Activated T-helper 1 cell treated with anti-CD3 and anti-CD28 coated beads, Interleukin-2, amount 50 U/mL, for 16 hours (primary cell): ENCODE data around the gene SNCAIP.
"Not testable (repeated sequence)": the region's sequence is repeated elsewhere in the genome, so short reads cannot be mapped to it uniquely, and the experiment has no call there.

Experiments
- DNase-seq, 2 donors: peaks; one replicate each; pipeline ENCODE4 v3.0.0-alpha.2; 2020; ENCODE audit warnings: low read depth in 1 of 2, low spot score in 1 of 2

The SNCAIP gene

DNA sequence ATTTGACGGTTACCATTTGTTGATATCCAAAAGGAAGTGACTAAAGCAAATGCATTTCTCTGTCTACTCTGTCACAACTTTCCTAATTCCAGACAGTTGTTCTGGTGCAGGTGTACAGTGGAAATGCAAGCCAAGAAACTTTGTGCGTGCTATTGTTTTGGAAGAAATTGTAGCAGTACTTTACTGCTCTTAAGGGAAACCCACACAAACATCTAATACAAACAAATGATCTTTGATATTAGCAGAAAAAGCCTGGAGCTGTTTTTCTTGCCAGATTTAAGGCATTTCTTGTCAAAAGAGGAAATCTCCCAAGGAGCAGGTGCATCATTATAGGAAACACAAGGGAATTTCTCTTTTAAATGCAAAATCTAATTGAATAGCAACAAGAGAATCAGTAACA lies 2.0 kb downstream of the SNCAIP start:
- DNase-seq: no peak

DNA sequence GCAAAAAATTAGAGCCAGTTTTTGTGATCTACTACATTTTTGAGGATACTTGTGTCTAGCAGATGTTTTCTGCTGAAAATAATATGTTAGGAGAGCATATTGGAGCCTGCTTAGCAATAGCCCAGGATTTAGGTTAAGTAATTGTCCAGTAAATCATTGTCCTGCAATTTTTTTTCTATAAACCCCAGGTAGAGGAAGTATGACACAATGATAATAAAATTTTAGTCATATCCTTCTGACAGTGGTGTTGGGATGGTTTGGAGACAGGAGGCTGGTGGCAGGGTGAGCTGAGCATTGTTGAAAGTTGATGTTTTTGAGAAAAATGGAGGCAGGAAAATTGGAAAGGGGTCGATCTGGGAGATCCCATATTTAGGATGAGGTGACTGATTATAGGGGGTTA lies 3.5 kb downstream of the SNCAIP start:
- DNase-seq: no peak

DNA sequence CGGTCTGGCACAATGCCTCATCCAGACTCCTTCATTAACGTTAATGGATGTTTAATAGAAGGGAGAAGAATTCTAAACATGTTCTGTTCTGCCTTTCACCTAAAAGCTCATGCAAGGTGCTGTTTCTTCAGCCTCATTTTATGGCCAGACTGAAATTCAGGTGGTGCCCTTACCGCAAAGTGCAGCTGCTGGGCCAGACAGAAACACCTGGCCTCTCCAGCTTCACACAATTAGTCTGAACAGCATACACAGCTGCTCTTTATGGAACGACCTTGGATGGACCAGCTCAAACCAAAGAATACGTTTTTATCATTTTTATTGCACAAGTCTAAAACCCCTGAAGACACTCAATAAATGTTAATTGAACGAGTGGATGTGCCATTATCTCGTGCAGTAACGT lies 4.6 kb downstream of the SNCAIP start:
- DNase-seq: no peak

DNA sequence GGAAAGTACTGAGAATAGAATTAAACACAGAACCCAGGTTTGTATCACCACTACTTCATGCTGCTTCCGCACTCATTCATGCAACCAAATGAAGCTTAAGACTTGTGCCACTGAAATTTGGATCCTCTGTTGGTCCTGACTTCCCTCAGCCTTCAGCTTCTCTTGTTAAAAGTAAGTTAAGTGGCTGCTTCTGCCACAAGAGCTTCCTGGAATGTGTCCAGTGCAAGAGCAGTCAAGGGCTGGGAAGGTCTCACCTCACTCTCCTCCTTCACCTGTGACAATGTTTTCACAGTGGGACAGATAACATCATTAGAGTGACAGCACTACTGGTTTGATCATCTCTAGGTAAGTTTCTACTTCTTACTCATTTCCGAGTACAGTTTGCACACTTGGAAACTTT lies 7.9 kb downstream of the SNCAIP start:
- DNase-seq: no peak

DNA sequence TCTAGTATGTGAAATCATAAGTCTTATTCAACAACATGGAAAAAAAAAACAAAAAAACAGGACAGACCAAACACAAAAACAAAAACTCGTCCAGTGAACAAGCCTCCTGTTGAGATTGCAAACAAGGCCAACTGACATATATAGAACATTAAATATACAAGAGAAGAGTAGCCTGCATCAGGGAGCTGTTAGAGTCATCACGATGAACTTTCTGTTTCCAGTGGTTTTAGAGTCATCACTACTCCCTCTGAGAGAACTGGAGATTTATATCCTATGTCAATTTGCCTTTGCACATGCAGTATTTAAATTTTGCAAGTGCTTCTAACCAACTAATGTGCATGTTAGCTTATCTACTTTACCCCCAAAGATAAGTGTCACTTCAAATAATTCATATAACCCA lies 9.9 kb downstream of the SNCAIP start:
- DNase-seq: no peak

DNA sequence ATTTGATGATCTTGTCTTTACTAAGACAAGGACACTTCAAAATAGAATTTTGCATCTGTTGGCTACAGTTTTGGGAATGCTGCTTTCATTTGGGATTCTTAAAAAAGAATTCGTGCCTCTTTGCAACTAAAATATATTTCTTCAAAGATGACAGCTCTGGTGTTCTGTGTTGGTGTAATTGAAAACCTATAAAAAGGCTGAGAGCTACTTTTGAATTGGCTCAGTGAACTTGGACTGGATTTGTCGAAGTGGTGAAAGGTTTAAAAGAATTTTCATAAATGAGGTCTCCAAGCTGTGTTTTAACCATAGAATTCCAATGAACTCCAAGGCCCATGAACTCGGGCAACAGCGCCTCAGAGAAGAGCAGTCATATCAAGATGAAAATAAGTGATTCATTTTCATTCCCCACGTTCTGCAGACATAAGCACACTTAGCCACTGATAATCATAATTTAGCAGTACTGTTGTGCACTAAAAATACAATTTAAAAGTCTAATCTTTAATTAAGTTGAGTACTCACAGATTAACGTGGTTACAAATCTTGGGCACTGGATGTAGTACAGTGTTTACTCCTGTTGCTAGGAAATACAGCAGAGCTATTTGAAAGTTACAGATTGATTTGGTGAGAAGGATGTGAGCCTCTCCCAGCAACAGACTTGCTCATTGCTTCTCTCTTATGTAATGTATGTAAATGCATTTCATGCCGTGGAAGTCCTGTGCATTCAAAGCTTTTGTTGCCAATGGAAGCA lies 10.9 kb downstream of the SNCAIP start:
- no peak for DNase-seq

DNA sequence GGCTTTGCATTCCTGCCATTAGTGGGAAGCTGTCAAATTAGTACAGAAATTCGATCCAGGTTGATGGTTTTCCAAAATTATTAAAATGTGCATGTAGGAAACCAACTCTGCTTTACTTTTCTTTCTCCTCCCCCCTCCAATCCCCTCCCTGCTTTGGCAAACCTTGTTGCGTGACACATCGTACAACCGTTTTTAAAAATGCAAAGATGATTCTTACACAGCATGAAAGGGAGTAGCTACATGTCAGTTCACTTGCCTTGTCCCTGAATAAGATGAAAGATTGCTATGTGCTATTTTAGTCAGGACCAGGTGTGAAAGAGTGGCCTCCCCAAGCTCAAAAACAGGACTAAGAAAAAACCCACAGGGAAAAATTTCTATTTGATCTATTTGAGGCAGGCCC lies 11.7 kb downstream of the SNCAIP start:
- DNase-seq: no peak

DNA sequence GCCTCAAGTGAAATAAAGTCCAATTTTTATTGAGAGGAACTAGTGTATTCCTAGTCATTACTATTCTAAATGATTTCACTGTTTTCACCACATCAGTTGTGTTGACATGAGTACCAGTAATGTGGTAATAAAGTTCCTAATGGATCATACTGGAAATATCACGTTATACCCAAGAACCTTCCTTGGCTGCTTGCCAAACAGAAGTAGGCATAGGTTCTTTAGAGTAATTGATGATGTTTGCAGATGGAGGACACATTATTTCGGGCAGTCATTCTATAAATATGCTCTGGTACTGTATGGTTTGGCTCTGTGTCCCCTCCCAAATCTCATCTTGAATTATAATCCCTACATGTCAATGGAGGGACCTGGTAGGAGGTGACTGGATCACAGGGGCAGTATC lies 15.1 kb downstream of the SNCAIP start:
- DNase-seq: no peak

DNA sequence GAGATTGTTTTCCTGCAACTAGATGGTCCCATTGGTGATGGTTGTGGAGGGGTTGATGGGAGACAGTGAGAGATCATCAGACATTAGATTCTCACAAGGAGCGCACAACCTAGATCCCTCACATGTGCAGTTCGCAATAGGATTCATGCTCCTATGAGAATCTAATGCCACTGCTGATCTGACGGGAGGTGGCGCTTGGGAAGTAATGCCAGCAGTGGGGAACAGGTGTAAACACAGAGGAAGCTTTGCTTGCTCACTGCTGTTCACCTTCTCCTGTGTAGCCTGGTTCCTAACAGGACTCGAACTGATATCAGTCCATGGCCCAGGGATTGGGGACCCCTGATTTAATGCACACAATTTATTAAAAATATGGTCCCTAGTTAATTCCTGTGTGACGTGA lies 18.8 kb downstream of the SNCAIP start:
- DNase-seq: no peak

DNA sequence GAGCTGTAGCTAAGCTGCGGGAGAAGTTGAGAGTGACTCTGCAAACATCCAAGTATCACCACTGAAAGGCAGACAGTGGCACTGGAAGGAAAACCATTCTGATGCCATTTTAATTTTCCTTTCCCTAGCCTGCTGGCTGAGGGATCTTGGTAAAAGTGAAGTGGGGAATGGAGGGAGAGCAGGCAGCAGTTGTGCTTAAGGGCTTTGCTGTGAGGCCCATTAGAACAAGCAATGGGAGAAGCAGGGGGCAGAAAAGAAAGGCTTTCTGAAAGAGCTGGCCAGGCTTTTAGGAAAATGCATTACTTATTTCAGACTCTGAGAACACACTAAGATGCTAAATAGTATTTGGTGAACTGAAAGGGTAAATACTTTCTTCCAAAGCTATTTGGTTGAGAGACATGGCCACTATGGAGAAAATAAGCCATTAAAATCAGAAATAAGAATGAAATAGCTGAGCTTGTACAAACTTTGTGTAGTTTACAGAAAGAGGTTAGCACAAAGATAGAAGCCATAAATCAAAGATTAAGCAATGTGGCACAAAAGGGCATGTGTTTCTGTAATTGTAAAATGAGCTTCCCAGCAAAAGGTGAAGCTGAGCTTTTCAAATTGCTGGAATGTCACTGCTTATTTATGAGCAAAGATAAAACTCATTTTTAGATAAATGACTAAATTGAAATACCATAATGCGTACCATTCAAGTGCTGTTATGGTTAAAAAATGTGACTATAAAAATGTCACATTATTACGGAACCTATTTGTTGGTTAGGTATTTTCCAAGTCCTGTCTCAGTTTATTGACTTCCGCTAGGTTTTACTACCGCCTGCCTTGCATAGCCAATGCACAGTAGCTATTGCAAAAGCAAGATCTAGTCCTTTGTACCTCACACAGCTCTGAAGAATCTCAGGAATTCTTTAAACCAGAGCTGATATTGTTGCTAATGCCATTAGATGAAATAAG lies 20.8 kb downstream of the SNCAIP start:
- DNase-seq: no peak

DNA sequence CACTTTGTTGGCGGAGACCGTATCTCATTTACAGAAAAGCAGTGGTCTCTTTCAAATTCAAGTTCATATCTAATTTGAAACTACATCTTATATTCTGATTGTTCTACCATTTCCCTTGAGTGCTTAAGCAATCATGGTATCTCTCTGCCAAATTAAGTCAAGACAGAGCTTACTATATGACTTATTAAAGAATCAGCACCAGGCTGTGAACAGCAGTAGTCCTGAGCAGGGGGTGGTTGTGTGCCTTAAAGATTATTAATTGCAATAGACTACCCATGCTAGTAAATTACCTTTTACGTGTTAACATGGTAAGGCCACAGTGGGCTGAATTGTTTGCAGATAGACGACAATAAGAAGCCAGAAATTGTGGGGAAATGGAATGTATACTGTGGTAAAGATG lies 21.5 kb downstream of the SNCAIP start:
- DNase-seq: no peak

DNA sequence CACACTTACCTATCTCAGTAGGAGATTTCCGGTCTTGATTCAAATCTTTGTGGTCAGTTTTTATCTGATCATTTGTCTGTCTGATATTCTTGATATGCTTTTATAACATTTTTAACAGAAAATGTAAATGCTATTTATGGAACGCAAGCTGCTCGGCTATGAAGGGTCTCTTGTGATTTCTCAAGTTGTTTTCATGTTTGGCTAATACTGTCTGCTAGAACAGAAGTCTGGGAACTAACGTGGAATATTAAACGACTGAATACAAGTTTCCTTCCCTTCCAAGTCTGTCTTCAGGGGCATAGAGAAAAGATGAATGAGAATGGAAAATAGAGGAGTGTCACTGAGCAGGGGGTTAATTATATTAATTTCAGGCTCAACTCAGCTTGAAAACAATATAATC lies 27.6 kb downstream of the SNCAIP start:
- DNase-seq: no peak

DNA sequence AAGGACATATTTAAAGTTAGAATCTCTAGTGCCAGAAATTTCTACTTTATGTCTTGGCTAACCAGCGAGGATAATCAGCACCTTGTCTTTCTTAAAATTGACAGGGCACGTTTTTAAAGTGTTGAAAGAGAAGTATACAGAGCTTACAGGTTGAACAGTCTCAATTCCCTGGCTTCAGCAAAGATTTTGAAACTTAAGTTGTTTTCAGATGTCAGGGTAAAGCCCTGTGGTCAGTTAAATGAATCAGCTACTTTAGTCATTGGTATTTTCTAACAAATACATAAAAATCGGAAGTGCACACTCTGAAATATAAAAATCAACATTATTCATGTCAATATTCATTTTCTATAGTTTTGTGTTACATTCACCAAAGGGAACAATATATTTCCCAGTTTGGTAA lies 29.1 kb downstream of the SNCAIP start:
- no peak for DNase-seq

DNA sequence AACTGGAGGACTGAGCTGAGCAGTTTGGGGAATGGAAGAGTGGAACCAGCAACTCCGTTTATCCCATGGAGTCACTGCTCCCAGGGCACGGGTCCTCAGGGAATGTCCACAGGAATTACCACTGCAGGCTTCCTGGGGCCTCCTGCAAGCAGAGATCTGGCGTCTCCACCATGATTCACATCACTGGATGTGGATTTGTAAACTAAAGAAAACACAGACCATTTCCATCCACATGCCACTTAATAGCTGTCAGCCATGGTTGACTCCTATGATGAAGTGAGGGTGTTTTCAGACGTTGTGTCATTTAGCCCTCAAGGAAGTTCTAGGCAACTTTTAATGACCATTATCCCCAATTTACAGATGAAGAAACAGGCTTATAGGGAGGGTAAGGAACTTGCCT lies 30.2 kb downstream of the SNCAIP start:
- DNase-seq: no peak

DNA sequence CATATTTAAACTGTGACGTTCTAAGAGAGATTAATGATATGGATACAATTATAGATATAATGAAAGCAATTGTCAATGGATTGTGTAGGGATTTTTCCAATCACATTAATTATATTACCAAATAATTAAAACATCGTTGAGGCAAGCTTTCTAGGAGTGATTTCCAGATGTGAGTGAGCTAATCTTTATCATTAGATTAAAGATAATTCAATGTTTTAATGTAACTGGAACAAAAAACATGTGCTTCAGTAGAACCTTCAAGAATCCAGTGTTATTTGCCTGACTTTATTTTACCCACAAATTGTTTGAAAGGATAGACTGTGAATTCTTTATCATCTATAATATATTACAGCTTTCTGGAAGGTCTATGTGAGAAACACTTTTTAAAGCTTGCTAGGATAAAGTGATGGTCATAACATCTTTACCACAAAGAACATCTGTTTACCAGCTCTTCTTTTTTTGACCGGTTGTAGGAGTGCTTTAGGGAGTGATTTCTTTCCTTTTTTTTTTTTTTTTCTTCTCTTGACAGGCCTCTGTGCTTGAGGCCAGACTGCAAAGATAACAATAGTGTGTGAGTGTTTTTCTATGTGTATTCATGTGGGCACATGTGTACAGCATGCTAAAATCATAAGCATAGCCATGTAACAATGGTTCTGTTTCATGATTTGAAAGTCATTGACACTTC lies 35.0 kb downstream of the SNCAIP start:
- DNase-seq: no peak

DNA sequence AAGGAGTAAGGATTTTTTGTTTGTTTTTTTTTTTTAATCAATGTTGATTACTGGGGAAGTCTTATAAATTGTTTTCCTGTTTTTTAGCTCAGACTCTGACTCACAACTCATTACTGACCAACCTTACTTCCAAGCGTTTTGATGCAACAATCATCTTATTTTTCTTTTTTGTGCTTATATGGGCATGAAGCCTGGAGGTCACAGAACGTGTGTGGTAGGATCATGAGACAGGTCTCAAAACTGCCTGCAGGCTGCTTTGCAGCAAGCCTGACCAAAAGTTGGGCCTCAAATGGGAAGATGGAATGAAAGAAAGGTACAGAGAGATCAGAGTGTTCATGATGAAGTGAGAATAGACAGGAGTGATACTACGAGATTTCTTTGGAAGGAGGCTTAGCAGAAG lies 38.5 kb downstream of the SNCAIP start:
- DNase-seq: no peak

DNA sequence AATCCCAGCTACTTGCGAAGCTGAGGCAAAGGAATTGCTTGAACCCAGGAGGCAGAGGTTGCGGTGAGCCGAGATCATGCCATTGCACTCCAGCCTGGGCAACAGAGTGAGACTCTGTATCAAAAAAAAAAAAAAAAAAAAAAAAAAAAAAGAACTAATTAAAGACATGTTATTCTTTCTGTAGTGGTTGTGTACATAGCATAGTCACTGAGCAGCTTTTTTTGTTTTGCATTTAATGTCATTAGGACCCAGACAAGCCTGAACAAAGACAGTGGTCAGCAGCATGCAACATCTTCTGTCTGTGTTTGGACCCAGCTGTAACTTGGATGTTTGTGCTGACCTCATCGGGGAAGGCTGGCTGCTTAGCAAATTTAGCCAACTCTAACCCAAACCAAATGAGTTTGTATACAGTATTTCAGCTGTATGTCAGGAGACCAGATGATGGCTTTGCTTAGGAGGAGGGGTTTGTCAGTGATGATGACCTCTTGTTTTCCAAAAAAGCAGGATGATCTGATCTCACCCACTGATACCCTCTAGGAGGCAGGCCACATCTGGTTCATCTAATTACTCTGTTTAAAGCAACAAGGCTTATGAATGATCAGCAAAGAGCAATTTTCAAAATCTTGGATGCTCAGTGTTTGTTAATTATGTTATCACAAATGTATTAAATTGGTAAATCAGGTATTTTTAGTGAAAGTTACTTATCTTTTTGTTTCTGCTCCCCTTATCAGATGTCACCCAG lies 39.5 kb downstream of the SNCAIP start:
- DNase-seq: no peak

DNA sequence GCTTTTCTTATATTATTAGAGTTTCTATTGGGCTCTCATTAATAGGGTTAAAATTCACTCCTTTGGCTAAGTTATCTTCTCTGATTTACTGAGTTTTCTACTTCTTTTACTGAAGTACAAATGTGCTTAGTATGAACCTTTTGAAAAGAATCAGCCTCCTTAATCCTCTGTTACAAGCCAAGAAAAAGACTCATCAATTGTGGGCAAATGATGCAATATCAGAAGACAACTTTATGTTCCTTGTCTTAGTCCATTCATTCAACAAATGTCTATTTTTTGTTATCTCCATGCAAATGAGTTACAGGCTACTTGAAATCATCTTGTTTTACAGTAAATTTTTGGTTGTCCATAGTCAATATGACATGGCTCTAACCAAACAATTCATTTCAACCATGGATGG lies 40.3 kb downstream of the SNCAIP start:
- no peak for DNase-seq

DNA sequence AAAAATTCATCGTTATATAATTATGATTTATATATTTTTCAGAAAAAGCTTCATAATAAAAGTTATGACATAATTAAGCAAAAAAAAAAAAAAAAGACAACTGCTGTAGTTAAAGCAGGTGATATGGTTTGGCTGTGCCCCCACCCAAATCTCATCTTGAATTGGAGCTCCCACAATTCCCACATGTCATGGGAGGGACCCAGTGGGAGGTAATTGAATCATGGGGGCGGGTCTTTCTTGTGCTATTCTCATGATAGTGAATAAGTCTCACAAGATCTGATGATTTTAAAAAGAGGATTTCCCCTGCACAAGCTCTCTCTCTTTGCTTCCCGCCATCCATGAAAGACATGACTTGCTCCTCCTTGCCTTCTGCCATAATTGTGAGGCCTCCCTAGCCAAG lies 41.3 kb downstream of the SNCAIP start:
- not testable (repeated sequence) for DNase-seq

DNA sequence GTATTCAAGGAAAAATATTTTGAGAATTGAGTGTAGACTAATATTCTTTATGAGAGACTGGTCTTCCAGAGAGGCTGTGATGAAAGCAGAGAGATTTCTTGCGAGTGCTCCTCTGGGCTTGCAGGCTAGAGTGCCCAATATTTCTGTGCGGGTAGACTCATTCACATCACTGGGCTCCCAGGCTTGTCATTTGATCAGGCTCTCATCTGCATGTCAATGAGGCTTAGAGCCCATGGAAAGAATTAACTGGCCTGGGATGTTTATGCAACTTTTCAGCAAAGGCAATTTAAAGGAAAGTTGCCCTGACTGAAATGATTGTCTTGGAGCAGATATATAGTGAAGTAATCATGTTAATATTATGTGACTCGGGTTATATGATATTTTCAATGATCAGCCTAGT lies 42.3 kb downstream of the SNCAIP start:
- no peak for DNase-seq

DNA sequence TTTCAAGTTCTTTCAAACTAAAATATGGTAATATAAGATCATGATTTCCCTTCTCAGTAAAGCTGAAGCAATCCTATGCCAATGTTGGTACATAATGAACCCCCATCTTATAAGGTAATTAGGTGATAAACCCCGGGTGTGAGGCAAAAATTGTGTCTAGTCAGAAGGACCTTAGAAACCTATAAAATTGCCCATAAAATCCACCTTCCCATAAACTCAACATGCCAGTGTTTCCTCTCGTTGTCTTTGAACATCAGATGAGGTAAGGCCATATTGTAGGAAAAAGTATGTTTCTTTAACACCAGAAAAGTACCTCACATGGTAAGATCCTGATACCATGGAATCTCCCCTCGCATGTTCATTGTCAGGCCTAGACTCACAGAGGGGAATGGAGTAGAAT lies 43.3 kb downstream of the SNCAIP start:
- no peak for DNase-seq
